ENCODE measurements around the gene TMA7B. TPM values are rescaled to one million over a fixed set of nuclear protein-coding genes. Genes with fewer than 3 reads are reported as not detected.

TMA7B gene
- total and polyA plus RNA-seq, 10 of the 15 experiments (the other 5 are each of a cell fraction or from before 2014, with no cell fraction given), result 0.33 to 2.9 (median 1.8) TPM

- FAIRE-seq (no peak), DNase-seq (ENCODE audit: low read depth, low spot score) (no peak), ATAC-seq (no peak)
- ChIA-PET CTCF (no interaction called here), RAD21 (ENCODE audit: unreplicated experiment) (no interaction called here), SMC1A (ENCODE audit: uncharacterized antibody, unreplicated experiment) (no interaction called here), POLR2A (no interaction called here)
- intact Hi-C loops (cut with micrococcal nuclease; ENCODE audit: unreplicated experiment), result no loop called here
- Histone ChIP-seq H4K20me1 (ENCODE audit: control insufficient read depth, insufficient read depth) (no peaks in the 10 kb centered on the region), H3K27ac (ENCODE audit: control insufficient read depth, insufficient read depth) (no peak overlapping the region), H3K27me3 (replicated peaks in 1 of 2; ENCODE audit: control insufficient read depth in 2 of 2, insufficient read depth in 2 of 2, low read length in 1 of 2) (peaks cover 0 to 6% of the 10 kb centered on the region in 2 experiments; a peak in 2 of 4 replicates), H3K4me1 (ENCODE audit: control insufficient read depth, insufficient read depth, low read length) (peaks cover 11% of the 10 kb centered on the region), H3K9me3 (replicated peaks; ENCODE audit: control insufficient read depth, insufficient read depth, low read length) (no peaks in the 10 kb centered on the region), H3K9ac (ENCODE audit: control insufficient read depth, insufficient read depth, low read length) (no peak overlapping the region), H3K36me3 (ENCODE audit: control insufficient read depth in 2 of 2, insufficient read depth in 2 of 2, low read length in 1 of 2) (no peaks in the 10 kb centered on the region), H3K79me2 (ENCODE audit: control insufficient read depth, insufficient read depth, low read length) (no peaks in the 10 kb centered on the region), H3K4me2 (ENCODE audit: control insufficient read depth, insufficient read depth) (no peak overlapping the region), H2AFZ (ENCODE audit: control insufficient read depth, low read depth, low read length) (no peak overlapping the region), H3K4me3 (no peak overlapping the region)
- 67% methylated on average over 7 of the region's 7 CpGs for WGBS (ENCODE audit: insufficient coverage, insufficient replicate concordance, low lambda C conversion rate, missing lambda C conversion rate)
- in situ Hi-C loops (cut with MboI), result no loop called here
- no peak for TF ChIP-seq IRF5 (IDR thresholded peaks at IDR 0.05; ENCODE audit: borderline replicate concordance)
- TF ChIP-seq RELA (IDR thresholded peaks at IDR 0.05; ENCODE audit: borderline replicate concordance, partially characterized antibody), result no peak
- TF ChIP-seq RELB (IDR thresholded peaks at IDR 0.05; ENCODE audit: low read depth), result no peak
- TF ChIP-seq GATAD2B (conservative IDR thresholded peaks at IDR 0.05; ENCODE audit: low read depth), result no peak
- TF ChIP-seq, protein P1, sequence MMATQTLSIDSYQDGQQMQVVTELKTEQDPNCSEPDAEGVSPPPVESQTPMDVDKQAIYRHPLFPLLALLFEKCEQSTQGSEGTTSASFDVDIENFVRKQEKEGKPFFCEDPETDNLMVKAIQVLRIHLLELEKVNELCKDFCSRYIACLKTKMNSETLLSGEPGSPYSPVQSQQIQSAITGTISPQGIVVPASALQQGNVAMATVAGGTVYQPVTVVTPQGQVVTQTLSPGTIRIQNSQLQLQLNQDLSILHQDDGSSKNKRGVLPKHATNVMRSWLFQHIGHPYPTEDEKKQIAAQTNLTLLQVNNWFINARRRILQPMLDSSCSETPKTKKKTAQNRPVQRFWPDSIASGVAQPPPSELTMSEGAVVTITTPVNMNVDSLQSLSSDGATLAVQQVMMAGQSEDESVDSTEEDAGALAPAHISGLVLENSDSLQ (IDR thresholded peaks at IDR 0.05), result no peak
- no TSS peak for BruUV-seq (replicated peaks)
Observed at GRCh38 chr22:39989633-39990032, 29.4 kb downstream of the TMA7B start.

All from GM12878 (cell line).